Suppressor macrophage treated with lipopolysaccharide for 1 hour (primary cell): ENCODE measurements around the gene TMIGD2.

ENCODE experiments used
- DNase-seq, 3 donors: peaks; one replicate each; pipeline ENCODE4 v3.0.0-alpha.2; 2020 to 2022

The TMIGD2 gene

DNA sequence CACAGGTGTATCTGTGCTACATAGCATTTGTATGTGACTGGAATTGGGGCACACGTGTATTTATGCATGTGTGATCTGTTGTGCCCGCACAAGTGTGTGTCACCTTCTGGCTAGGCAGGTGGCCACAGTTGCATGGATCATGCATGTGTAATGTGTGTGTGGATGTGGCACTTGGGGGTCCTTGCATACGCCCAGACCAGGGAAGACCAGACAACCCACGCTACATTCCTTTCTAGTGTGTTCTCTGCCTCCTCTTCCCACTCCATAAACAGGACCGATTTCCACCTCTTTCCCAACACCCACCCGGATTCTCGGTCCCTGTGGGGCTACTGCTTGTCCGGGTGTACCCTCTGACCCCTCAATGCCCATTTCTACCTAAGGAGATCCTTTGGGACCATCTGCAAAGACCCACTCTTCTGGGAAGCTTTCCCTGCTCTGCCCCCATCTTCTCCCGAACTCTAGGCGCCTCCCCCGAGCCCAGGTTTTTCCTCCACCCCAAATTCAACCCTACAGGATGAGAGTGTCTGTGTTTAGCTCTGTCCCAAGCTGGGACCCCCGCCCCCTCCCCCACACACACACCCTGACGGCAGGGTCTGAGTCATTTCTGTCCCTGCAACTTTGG lies 24.1 kb upstream of the TMIGD2 start:
- no peak for DNase-seq

DNA sequence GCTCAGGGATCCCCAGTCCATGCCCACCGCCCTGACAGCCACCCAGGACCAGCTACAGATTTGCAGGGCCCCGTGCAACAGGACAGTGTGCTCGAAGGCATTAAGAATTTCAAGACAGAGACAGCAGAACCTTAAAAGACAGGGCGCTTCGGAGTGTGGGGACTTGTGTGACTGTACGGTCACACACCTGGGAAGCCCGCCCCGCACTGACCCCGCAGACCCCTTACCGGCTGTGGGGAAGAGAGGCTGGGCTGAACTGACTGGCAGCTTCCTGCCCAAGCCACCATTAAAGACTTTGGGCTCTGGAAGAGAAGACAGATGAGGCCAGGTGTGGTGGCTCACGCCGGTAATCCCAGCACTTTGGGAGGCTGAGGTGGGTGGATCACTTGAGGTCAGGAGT lies 22.0 kb upstream of the TMIGD2 start:
- no peak for DNase-seq

DNA sequence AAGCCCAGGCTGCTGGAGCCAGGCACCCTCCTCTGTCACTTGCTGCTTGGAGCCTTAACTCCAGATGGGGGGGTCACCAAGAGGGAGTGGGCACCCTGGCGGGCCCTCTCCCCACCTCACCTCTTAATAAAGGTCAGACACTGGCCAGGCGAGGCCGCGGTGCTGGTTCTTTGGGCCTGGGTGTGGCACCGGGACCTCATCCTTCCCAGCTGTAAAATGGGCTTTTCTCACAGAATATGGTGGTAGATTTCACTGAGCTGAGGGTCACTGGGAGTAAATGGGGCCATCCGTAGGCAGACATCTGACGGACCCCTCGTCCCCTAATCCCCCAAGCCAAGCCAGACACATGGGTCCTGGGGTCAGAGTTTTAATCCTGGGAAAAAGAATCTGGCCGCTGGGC lies 21.5 kb upstream of the TMIGD2 start:
- no peak for DNase-seq

DNA sequence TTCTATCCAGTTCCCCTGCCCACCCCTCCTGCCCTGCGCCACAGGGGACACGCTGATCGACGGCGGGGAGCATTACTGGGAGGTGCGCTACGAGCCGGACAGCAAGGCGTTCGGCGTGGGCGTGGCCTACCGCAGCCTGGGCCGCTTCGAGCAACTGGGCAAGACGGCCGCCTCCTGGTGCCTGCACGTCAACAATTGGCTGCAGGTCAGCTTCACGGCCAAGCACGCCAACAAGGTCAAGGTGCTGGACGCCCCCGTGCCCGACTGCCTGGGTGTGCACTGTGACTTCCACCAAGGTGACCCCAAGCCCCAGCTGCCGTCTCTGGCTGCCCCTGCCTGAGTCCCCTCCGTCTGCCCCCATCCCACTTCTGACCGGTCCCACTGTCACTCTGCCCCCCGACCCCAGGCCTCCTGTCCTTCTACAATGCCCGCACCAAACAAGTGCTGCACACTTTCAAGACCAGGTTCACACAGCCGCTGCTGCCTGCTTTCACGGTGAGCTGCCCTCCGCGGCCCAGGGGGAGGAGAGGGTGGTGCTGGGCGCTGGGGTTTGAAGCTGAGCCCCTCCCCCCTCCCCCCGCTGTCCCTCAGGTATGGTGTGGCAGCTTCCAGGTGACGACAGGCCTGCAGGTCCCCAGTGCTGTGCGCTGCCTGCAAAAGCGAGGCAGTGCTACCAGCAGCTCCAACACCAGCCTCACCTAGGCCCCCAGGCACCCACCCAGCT lies 20.9 kb upstream of the TMIGD2 start:
- DNase-seq, result no peak

DNA sequence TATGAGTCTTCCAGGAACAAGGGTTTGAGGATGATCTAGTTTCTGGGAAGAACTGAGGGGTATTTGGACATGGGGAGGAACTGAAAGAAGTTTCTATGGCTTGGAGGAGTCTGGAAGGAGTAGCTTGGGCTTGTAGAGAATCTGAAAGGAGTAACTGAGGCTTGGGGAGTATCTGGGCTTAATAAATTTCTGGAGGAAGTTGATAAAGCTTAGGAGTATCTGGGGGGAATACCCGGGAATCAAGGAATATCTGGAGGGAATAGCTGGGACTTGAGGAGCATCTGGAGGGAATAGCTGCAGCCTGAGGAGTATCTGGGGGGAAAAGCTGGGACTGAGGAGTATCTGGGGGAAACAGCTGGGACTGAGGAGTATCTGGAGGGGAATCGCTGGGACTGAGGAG lies 18.2 kb upstream of the TMIGD2 start:
- no peak for DNase-seq

DNA sequence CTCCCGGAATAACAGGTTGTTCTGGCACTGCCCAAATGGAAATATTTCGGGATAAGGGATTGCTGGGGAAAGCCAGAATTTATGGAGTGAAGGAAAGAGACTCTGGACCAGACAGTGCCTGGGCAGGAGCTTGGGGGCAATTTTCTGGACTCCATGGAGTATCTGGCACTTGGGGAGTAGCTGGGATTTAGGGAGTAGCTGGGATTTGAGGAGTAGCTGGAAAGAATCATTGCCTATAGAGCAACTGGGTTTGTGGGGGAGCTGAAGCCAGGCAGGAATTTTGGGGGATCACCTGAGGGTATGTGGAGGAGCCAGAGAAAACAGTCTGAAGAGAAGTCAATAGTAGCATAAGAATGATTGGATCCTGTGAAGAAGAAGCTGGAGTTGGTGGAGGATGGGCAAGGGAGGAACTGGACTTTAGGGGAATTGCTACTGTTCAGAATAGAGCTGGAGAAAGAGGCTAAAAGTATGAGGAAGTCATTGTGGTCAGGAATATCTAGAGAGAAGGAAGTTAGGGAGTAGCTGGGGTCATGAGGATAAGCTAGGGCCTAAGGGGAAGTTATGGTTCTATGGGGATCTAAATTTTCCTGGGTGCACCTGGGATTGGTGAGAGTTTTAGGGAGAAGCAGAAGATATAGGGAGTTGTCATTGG lies 17.0 kb upstream of the TMIGD2 start:
- DNase-seq, result peak; percentile 43 to 68 (median 62)

DNA sequence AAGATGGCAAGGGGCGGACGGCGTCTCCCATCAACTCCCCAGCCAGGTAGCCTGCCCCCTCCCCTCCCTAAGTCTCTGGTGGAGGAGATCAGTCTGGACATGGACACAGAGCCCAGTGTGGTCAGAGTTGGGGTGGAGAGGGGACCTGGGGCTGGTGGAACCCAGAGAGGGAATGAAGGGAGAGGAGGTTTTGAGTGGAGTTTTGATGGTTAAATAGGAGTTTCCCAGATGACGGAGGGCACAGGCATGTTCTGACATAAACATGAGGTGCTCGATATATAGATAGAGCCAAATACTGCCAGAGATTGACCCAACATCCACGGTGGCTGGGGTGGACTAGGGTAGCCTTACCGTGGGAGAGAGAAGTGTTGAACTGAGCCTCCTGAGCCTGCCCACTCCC lies 16.3 kb upstream of the TMIGD2 start:
- DNase-seq, result no peak

DNA sequence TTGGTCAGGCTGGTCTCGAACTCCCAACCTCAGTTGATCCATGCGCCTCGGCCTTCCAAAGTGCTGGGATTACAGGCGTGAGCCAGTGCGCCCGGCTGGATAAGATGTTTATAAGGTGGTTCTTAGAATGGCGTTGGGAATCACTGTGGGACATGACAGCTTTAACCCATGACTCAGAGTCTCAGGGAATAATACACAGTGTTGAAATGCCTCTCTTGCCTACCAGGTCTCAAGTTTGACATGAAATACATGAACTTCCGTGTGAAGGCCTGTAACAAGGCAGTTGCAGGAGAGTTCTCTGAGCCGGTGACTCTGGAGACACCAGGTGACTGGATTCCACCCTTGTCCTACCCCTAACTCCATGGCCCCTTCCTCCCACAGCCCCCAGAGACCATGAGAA lies 14.8 kb upstream of the TMIGD2 start:
- peak in 1 of 3 donors; percentile 26 for DNase-seq

DNA sequence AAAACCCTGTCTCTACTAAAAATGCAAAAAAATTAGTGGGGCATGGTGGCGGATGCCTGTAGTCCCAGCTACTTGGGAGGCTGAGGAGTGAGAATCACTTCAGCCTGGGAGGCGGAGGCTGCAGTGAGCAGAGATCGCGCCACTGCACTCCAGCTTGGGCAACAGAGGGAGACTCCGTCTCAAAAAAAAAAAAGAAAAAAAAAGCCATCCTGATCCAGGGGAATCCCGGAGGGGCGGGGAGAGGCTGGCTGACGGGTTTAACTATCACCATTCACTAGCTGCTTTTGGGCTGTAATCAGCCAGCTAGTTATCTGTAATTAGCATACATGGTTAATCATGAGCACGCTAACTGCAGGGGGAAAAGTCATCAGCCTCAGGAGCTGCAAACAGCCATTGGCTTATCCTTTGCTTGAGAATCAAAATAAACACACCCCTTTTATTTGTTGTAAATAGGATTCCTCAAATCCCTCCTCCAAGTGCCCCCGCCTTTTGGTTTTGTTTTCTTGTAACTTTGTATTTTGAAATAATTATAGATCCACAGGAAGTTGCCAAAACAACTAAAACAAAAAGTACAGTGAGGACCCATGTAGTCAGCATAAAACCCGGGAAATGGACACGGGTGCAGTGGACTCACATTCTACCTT lies 11.8 kb upstream of the TMIGD2 start:
- peak; percentile 51 to 74 (median 71) for DNase-seq

DNA sequence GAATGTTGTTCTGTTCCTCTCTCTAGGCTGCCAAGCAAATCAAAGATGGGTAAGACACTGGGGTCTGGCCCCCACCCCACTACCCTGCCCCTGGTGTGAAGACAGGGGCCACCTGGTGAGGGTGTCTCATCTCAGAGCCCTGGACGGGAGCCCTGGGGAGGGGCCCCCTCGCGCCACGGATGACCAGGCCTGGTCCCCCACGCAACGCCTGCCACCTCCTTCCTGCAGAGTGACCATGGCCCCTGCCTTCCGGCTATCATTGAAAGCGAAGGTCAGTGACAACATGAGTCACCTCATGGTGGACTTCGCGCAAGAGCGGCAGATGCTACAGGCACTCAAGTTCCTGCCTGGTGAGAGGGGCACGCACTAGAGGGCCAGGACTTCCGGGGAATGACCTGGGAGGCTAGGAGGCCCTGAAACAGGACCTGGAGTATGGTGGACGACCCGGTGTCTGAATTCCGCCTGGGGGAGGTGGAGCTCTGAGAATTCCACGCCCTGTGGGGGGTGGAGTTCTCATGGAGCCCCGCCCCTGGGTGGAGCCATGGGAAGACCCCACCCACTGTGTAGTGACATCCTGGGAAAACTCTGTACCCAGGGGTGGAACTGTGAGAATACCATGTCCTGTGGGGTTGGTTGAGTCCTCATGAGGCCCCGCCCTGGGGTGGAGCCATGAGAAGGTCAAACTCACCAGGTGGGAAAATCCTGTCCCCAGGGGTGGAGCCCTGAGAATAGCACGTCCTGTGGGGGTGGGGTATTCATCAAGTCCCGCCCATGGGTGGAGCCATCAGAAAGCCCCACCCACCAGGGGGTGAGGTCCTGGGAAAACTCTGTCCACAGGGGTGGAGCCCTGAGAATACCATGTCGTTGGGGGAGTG lies 8.3 kb upstream of the TMIGD2 start:
- peak; percentile 28 to 55 (median 46) for DNase-seq

DNA sequence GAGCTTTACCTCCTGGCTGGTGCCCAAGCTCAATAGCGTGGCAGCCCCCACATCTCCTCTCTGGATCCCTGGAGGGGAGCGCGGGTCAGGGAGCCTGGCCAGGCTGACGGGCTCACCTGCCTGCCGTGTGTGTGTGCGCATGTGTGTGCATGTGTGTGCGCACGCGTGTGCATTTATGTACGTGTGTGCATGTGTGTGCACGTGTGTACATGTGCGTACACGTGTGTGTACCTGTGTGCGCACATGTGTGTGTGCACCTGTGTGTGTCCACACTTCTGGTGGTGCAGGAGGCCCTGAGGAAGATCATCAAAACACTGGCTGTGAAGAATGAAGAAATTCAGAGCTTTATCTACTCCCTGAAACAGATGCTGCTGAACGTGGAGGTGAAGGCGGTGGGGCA lies 3.5 kb upstream of the TMIGD2 start:
- no peak for DNase-seq

DNA sequence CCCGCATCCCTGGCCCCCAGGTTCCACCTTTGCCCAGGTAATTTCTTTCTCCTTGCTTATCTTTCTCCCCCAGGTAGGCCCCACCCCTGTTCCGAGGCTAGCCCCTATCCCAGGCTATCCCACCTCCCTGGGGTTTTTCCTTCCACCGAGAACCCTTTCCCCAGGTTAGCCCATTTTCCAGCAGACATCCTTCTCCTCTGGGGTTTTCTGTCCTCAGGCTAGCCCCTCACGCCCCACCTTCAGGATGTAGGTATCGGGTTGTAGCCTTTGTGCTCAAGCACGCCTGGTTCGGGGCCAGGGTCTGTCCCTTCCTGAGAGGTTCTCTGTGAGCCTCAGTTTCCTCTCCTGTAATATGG lies 3.0 kb upstream of the TMIGD2 start:
- no peak for DNase-seq

DNA sequence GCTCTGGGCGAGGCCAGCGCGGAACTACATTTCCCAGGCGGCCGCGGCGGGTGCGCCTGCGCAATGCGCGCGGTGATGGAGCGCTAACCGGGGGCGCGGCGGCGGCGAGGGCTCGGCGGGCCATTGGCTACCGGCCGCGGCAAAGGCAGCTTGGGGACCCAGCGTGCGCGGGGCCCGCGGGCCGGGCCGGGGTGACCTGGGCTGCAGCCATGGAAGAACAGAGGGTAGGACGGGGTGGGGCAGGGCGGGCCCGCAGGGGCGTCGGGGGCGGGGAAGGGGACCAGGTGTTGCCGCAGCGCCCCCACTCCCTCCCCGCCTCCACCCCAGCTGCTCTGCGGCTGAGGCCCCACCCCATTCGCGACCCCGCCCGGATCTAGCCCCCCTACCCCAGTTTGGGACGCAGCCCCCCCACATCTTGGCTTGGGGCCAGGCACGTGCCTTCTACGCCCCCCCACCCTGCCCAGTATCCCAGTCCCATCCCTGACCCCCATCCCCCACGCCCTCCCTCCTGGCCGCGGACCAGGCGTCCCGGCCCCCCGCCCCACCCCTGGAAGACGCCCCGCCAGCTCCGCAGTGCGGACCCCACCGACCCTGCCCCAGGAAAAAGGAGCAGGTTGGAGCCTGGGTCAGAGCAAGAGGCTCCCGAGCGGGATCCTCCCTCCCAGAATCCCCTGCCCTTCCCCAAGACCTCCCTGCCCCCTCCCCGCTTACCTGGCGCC lies 2.5 kb upstream of the TMIGD2 start, which contains the start of gene FSD1:
TSS of gene FSD1 (plus strand) at position 61 of the 719 bp plus-strand sequence. CDS start at position 210, 149 bp downstream.
- peak; percentile 45 to 72 (median 58) for DNase-seq

DNA sequence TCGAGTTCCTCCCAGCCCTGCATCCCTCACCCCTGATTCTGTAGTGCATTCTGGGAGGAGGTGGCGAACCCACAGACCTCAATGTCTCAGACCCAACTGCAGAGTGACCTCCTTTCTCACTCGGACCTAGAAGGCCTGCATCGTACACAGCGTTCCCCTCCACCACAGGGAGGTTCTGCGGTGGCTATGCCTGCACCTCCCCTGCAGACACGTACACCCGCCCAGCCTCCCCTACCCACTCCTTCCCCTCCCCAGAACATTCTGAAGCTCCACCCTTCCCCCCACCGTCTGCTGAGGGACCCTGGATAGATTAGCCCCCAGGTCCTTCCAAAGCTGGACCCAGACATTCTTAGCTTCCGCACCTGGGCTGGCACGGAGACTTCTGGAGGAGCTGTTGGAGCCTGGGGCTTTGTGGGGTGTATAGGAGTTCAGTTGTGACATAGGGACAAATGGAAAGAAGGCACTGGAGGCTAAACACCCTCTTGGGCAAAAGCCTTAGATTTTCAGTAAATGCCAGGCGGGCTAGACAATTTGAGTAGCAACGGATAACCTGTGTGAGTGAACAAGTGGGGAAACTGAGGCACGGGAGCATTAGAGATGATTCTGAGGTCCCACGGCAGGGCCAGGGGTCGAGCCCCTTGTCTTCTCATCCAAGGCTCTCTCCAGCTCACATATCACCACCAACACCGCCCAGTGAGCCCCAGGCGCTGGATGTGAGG lies 1.8 kb upstream of the TMIGD2 start:
- no peak for DNase-seq

DNA sequence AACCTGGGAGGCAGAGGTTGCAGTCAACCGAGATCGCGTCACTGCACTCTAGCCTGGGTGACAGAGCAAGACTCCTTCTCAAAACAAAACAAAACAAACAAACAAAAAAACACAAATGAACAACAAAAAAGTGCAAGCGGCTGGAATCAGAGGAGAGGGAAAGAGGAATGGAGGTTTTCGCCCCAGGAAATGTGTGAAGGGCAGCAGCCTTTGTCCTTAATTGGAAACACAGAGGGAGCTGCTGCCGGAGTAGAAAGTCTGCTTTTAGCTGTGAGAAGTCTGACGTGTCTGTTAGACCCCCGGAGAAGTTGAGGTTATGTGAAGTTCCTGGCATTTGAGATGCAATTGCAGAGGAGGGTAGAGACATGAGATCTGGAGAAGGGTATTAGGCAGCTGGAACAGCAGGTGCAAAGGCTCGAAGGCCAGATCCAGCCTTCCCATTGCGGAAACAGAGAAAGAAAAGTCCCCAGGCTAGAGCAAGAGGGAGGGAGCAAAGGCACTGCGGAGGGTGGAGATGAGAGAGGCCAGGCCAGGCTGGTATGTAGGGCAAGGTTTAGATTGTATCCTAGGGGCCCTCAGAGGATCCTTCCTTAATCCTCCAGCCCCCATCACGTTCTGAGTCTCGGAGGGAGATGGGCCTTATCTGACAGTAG lies 473 bp downstream of the TMIGD2 start:
- no peak for DNase-seq

DNA sequence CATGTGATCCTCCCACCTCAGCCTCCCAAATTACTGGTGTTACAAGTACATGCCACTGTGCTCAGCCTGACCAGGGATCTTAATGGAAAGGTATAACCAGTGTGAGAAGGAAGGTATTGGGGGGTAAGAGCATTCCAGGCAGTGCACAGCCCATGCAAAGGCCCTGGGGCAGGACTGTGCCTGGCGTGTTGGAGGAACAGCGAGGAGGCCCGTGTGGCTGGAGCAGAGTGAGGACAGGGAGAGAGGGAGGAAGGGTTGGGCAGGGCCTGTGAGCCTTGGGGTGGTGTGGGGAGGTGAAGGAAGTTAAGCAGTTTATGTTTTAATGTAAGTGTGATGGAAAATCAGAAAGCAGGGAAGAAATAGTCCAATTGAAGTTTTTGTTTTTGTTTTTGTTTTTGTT lies 1.6 kb downstream of the TMIGD2 start:
- DNase-seq, result no peak

DNA sequence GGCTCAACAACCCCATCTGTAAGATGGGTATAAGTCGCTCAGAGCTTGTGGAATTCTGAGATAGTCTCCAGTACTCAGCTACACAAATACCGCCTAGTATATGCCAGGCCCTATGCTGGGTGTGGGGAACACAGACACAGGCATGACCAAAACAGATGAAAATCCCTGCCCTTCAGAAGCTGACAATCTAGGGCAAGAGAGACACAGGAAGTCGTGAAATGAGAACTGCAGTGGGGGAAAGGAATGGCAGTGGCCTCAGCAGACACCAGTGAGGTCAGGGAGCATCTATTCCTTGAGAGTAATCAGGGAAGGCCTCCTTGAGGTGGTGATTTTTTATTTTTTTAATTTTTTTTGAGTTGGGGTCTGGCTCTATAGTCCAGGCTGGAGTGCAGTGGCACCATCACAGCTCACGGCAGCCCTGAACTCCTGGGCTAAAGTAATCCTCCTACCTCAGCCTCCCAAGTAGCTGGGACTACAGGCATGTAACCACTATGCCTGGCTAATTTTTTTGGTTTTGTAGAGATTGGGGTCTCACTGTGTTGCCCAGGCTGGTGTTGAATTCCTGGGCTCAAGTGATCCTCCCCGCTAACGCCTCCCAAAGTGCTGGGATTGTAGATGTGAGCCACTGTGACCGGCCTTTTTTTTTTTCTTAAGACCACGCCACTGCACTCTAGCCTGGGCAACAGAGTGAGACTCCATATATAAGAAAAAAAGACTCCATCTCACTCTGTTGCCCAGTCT lies 3.2 kb downstream of the TMIGD2 start:
- DNase-seq, result no peak

DNA sequence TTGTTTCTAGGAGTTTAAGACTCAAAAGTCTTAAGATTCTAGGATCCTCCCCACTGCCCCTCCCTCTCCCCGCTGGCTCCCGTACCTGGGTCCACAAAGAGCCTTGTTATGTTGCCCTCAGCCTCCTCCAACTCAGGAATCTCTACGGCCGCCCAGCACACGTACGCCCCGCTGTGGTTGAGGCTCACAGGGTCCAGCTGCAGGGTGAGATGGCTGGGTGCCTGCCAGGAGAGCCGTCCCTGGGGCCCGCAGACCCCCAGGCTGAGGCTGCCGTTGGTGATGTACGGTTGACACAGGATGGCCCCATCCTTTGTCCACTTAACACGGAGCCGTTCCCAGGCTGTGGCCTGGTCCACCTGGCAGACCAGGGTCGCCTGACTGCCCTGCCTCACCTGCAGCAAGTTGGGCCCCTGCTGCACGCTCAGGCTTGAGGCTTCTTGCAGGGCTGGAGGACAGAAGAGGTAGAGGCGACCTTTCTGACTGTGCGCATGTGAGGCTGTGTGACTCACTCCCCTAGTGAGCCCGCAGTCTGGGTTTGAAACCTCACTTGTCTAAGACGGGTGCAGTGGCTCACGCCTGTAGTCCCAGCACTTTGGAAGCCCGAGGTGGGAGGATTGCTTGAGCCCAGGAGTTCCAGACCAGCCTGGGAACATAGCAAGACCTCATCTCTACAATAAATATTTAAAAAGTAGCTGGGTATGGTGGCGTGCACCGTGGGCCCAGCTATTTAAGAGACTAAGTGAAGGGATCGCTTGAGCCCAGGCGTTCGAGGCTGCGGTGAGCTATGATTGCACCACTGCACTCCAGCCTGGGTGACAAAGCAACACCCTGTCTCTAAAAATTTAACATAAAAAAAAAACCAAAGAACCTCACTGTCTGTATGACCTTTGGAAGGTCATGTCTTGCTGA lies 4.0 kb downstream of the TMIGD2 start:
- no peak for DNase-seq
